NCI-H2081 treated with DMSO at 0.1 percent for 48 hours (cell line): Measurements from ENCODE around the gene CD2.
A peak's percentile ranks its signal among the peaks of the same experiment; 100 is the strongest.

Source experiments
- DNase-seq: peaks from one replicate; lab custom pipeline; 2025; lab: John Stamatoyannopoulos, UW

Gene CD2

GRCh38 chr1:116754198-116754977, at the start of gene CD2:
Gene CD2, plus strand, starts transcription at chr1:116754430. Its CDS starts 63 bp downstream, at chr1:116754493.
- no peak for DNase-seq

GRCh38 chr1:116706123-116706522, 48.1 kb upstream of the CD2 start:
- DNase-seq: no peak

GRCh38 chr1:116706841-116707240, 47.4 kb upstream of the CD2 start:
- DNase-seq: no peak

GRCh38 chr1:116708255-116708900, 45.9 kb upstream of the CD2 start:
- no peak for DNase-seq

GRCh38 chr1:116709666-116710167, 44.5 kb upstream of the CD2 start:
- no peak for DNase-seq

- no peak for DNase-seq
Measured at GRCh38 chr1:116710420-116711262, 43.6 kb upstream of the CD2 start.

- no peak for DNase-seq
Measured at GRCh38 chr1:116711263-116711840, 42.9 kb upstream of the CD2 start.

GRCh38 chr1:116712510-116712909, 41.7 kb upstream of the CD2 start:
- no peak for DNase-seq

GRCh38 chr1:116713474-116713873, 40.8 kb upstream of the CD2 start:
- DNase-seq: no peak

- DNase-seq: no peak
Measured at GRCh38 chr1:116716391-116716790, 37.8 kb upstream of the CD2 start.

- DNase-seq: no peak
Measured at GRCh38 chr1:116717318-116717717, 36.9 kb upstream of the CD2 start.

GRCh38 chr1:116720364-116721038, 33.7 kb upstream of the CD2 start:
- no peak for DNase-seq

- DNase-seq: no peak
Measured at GRCh38 chr1:116721039-116721405, 33.2 kb upstream of the CD2 start.

- DNase-seq: no peak
Measured at GRCh38 chr1:116721451-116722007, 32.7 kb upstream of the CD2 start.

GRCh38 chr1:116722016-116722838, 32.0 kb upstream of the CD2 start:
- no peak for DNase-seq

GRCh38 chr1:116724765-116725375, 29.4 kb upstream of the CD2 start:
- DNase-seq: peak; percentile 19

- DNase-seq: no peak
Measured at GRCh38 chr1:116725798-116726197, 28.4 kb upstream of the CD2 start.

GRCh38 chr1:116726872-116727820, 27.1 kb upstream of the CD2 start:
- no peak for DNase-seq

- DNase-seq: no peak
Measured at GRCh38 chr1:116731439-116731838, 22.8 kb upstream of the CD2 start.
